Upper lobe of right lung (tissue), 1 donor: ENCODE results near the gene C16orf78. TPM values are rescaled to one million over a fixed set of nuclear protein-coding genes. Genes with fewer than 3 reads are reported as not detected.

Experiments used
- ATAC-seq: fragments of 200-7000 bp; cut with Tn5 transposase; one replicate; pipeline ENCODE4 v1.9.1; 2020; ENCODE audit warnings: mild to moderate bottlenecking, moderate library complexity
- DNase-seq: peaks from one replicate; pipeline ENCODE4 v3.0.0-alpha.2; 2020
- H3K27ac ChIP-seq: fragments of 200-600 bp; one replicate; pipeline ENCODE4 v1.8.0; 2022
- H3K27me3 ChIP-seq: fragments of 200-600 bp; one replicate; pipeline ENCODE4 v1.8.0; 2022; ENCODE audit warnings: mild to moderate bottlenecking
- H3K36me3 ChIP-seq: fragments of 200-600 bp; one replicate; pipeline ENCODE4 v1.8.0; 2022
- H3K4me1 ChIP-seq: fragments of 200-600 bp; one replicate; pipeline ENCODE4 v1.8.0; 2022
- H3K4me3 ChIP-seq: fragments of 200-600 bp; one replicate; pipeline ENCODE4 v1.8.0; 2022; ENCODE audit warnings: mild to moderate bottlenecking
- H3K9me3 ChIP-seq: fragments of 200-600 bp; one replicate; pipeline ENCODE4 v1.8.0; 2022
- intact Hi-C: fragments of 100-400 bp; cut with DNase I; formaldehyde crosslinking; loops from one replicate; pipeline ENCODE4 v1.11.0; 2022
- total RNA-seq: library from RNA; stranded (reverse); fragmentation: NEBNext Ultra II Directional; extraction: Animal tissue kit (Norgen Biotek cat#: 25700); gene quantifications from one replicate; pipeline ENCODE4 v1.2.1, GENCODE V29; 2021
- TF ChIP-seq, protein P1 (sequence below): fragments of 200-600 bp; IDR thresholded peaks from one replicate; pipeline ENCODE4 v1.8.0; 2022; ENCODE audit warnings: antibody characterized with exemption
- donor health status: DM: no; HTN: yes; CAD: no; lungs with severe emphysema.

Gene C16orf78
- total RNA-seq, 1 donor from 2014 or later = not detected

GRCh38 chr16:49415083-49415482, 41.5 kb downstream of the C16orf78 start:
- ATAC-seq (no peak), DNase-seq (no peak)
- intact Hi-C loops = no loop called here
- TF ChIP-seq, protein P1, sequence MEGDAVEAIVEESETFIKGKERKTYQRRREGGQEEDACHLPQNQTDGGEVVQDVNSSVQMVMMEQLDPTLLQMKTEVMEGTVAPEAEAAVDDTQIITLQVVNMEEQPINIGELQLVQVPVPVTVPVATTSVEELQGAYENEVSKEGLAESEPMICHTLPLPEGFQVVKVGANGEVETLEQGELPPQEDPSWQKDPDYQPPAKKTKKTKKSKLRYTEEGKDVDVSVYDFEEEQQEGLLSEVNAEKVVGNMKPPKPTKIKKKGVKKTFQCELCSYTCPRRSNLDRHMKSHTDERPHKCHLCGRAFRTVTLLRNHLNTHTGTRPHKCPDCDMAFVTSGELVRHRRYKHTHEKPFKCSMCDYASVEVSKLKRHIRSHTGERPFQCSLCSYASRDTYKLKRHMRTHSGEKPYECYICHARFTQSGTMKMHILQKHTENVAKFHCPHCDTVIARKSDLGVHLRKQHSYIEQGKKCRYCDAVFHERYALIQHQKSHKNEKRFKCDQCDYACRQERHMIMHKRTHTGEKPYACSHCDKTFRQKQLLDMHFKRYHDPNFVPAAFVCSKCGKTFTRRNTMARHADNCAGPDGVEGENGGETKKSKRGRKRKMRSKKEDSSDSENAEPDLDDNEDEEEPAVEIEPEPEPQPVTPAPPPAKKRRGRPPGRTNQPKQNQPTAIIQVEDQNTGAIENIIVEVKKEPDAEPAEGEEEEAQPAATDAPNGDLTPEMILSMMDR = no peak
- Histone ChIP-seq H3K36me3 (no peaks in the 10 kb centered on the region), H3K4me3 (no peak overlapping the region), H3K27me3 (no peaks in the 10 kb centered on the region), H3K9me3 (no peaks in the 10 kb centered on the region), H3K4me1 (no peaks in the 10 kb centered on the region), H3K27ac (no peak overlapping the region)

- TF ChIP-seq, protein P1 = no peak
- DNase-seq (no peak), ATAC-seq (no peak)
- Histone ChIP-seq H3K36me3 (no peaks in the 10 kb centered on the region), H3K27ac (no peak overlapping the region), H3K9me3 (no peaks in the 10 kb centered on the region), H3K4me1 (no peaks in the 10 kb centered on the region), H3K27me3 (no peaks in the 10 kb centered on the region), H3K4me3 (no peak overlapping the region)
- intact Hi-C loops = no loop called here
Observed at GRCh38 chr16:49416001-49416675, 42.5 kb downstream of the C16orf78 start.

DNA sequence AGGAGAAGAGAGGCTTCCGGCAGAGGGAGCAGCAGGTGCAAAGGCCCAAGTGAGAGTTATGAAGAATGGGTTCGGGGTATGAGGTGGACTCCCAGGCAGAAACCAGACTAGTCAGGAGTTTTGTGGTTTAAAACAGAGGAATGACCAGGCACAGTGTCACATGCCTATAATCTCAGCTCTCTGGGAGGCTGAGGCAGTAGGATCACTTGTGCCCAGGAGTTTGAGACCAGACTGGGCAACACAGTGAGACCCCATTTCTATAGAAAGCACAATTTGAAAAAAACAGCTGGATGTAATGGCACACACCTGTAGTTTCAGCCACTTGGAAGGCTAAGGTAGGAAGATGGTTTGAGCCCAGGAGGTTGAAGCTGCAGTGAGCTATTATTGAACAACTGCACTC, 43.8 kb downstream of the C16orf78 start:
- no peak for DNase-seq
- TF ChIP-seq, protein P1 = no peak
- intact Hi-C loops = no loop called here
- Histone ChIP-seq H3K27ac (no peak overlapping the region), H3K36me3 (no peaks in the 10 kb centered on the region), H3K27me3 (no peaks in the 10 kb centered on the region), H3K9me3 (no peaks in the 10 kb centered on the region), H3K4me1 (no peaks in the 10 kb centered on the region), H3K4me3 (no peak overlapping the region)
- ATAC-seq = no peak

- Histone ChIP-seq H3K9me3 (no peaks in the 10 kb centered on the region), H3K4me3 (no peak overlapping the region), H3K27ac (no peak overlapping the region), H3K4me1 (no peaks in the 10 kb centered on the region), H3K27me3 (no peaks in the 10 kb centered on the region), H3K36me3 (no peaks in the 10 kb centered on the region)
- TF ChIP-seq, protein P1 = no peak
- intact Hi-C loops = no loop called here
- ATAC-seq (no peak), DNase-seq (no peak)
Observed at GRCh38 chr16:49419006-49419405, 45.4 kb downstream of the C16orf78 start.

- H3K9me3 ChIP-seq = no peaks in the 10 kb centered on the region
- ATAC-seq (no peak), DNase-seq (no peak)
- H3K27ac ChIP-seq = no peak overlapping the region
- no peak overlapping the region for H3K4me3 ChIP-seq
- no peaks in the 10 kb centered on the region for H3K4me1 ChIP-seq
- H3K27me3 ChIP-seq = no peaks in the 10 kb centered on the region
- TF ChIP-seq, protein P1 = no peak
- H3K36me3 ChIP-seq = no peaks in the 10 kb centered on the region
- intact Hi-C loops = no loop called here
Observed at GRCh38 chr16:49419862-49420261, 46.3 kb downstream of the C16orf78 start.

DNA sequence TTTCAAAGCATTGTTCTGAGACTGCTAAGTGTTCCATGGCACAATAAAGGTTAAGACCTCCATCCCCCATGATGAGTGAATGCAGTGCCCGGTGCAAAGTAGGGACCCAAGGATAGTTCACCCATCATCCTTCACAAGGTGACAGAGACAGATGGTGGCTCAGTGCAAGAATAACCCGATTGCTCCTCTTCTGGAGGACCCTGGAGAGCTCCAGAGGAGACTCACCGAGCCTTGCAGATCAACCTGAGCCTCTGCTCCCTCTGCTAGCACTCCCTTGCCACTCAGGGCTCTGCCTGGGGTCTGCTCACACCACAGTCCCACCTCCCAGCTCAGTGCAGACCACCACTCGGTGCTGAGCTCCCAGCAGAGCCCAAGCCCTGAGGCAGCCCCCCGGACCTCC, 49.3 kb downstream of the C16orf78 start:
- TF ChIP-seq, protein P1 = no peak
- Histone ChIP-seq H3K27ac (no peak overlapping the region), H3K27me3 (no peaks in the 10 kb centered on the region), H3K36me3 (no peaks in the 10 kb centered on the region), H3K4me1 (no peaks in the 10 kb centered on the region), H3K4me3 (no peak overlapping the region), H3K9me3 (no peaks in the 10 kb centered on the region)
- ATAC-seq (no peak), DNase-seq (no peak)
- intact Hi-C loops = no loop called here
